Urothelium cell line (cell line): Measurements from ENCODE around the gene TANGO6.
"Not testable (repeated sequence)": the region's sequence is repeated elsewhere in the genome, so short reads cannot be mapped to it uniquely, and the experiment has no call there.

ENCODE experiments used
- DNase-seq: peaks from one replicate; pipeline ENCODE4 v3.0.0; 2011; ENCODE audit warnings: low spot score, mixed read lengths
- FAIRE-seq: peaks from 2 replicates; lab custom pipeline; 2011; peaks lifted over from hg19 to GRCh38; lab: Jason Lieb, UNC

TANGO6 gene

DNA sequence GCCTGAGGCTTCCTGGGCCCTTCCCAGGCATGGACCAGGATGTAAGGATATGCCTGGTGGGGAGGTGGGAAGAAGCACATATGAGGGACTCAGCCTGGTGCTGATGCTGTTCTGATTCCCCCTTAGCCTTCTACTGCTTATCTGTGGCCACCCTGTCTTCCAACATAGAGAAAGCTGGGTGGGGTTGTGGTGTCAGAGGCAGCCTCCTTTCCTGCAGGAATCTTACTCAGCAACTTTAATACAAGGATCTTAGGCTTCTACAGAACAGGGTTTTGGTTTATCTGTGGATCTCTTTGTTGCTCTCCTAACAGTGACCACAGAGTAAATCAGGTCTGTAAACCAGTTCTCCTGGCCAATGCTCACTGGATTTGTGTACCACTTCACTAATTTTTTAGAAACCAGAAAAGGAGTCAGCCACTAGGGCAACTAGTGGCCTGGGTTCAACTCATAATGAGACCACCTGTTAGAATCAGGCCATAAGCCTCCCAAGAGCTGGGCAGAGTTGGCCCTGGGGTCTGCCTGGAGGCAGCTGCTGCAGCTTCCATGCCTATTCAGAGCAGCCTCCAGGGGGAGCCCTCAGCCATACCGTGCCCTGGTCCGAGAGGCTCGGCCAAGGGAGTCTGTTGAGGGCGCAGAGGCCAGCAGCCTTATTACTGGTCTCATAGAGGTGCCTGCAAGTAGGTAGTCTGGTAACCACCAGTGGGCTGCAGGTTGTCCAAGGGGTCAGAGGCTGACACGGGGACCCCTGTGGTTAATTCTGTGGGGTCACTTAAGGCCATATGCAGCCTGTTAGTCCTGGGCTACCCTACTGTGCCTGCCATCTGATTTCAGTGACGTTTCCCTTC, 269.2 kb downstream of the TANGO6 start:
- peak; percentile 80 for DNase-seq

GRCh38 chr16:69113216-69113615, 269.9 kb downstream of the TANGO6 start:
- FAIRE-seq: no peak
- no peak for DNase-seq

More for the DNA sequence above, 269.2 kb downstream of the TANGO6 start:
- FAIRE-seq: no peak

- DNase-seq: no peak
- no peak for FAIRE-seq
Measured at GRCh38 chr16:69114346-69114975, 271.1 kb downstream of the TANGO6 start.

DNA sequence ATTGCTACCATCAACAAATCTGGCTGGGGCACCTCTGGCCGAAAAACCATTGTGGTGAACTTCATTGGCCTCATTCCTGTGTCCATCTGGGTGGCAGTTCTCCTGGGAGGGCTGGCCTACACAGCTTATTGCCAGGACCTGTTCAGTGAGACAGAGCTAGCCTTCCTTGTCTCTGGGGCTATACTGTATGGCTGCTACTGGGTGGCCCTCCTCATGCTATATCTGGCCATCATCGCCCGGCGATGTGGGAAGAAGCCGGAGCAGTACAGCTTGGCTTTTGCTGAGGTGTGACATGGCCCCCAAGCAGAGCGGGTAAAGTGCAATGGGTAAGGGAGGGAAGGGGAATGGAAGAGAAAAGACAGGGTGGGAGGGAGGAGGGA, 271.6 kb downstream of the TANGO6 start:
- DNase-seq: no peak
- no peak for FAIRE-seq

GRCh38 chr16:69115361-69115760, 272.0 kb downstream of the TANGO6 start:
- DNase-seq (no peak), FAIRE-seq (no peak)

GRCh38 chr16:69115837-69116236, 272.5 kb downstream of the TANGO6 start:
- FAIRE-seq: no peak
- no peak for DNase-seq

DNA sequence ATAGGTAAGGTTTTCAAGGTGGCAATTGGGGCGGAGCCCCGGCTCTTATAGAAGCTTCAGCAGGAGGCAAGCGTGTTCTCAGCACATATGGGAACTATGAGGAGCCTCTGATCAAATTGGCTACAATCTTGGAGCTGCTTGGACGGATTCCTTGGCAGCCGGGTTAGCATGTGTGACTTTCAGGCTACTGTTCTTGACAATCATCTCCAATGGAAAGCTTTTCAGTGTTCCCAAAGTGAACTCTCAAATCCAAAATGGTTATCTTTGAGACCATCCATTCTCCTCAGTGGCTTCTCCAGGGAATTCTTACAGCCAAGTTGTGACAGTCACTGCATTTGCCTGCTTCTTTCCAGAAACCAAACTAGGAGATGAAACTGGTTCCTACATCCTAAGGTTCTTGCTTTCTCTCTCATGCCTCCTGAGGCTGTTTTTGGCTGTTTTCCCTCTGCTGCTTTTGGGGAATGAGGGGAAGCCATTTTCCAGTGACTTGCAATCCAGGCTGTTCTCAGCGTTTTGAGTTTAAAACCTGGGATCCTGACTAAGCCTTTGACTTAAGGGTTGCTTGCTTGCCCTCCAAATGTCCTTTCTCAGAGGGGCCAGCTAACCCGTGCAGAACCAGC, 273.0 kb downstream of the TANGO6 start:
- FAIRE-seq (no peak), DNase-seq (no peak)

GRCh38 chr16:69116906-69117305, 273.6 kb downstream of the TANGO6 start:
- no peak for FAIRE-seq

DNA sequence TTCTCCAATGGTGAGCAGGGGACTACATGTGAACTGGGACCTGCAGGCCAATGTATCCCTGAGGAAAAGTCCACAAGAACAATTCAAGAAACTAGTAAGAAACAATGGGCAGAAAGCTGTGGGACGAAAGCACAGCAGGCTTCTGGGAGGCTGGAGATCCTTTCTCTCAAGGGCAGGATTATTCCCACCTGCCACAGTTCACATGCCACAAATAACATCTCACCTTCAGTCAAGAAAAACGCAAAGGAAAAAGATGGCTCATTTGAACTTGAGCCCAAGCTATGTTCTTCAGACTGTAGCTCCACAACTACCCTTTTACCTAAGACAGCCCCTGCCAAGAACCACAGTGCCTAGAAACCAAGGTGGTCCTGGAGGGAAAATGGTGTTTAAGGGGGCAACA, 275.1 kb downstream of the TANGO6 start:
- DNase-seq (no peak), FAIRE-seq (no peak)

More at GRCh38 chr16:69116906-69117305, 273.6 kb downstream of the TANGO6 start:
- DNase-seq: no peak

- DNase-seq (no peak), FAIRE-seq (no peak)
Measured at GRCh38 chr16:69118994-69119393, 275.7 kb downstream of the TANGO6 start.

- no peak for DNase-seq
- no peak for FAIRE-seq
Measured at GRCh38 chr16:69119536-69119935, 276.2 kb downstream of the TANGO6 start.

DNA sequence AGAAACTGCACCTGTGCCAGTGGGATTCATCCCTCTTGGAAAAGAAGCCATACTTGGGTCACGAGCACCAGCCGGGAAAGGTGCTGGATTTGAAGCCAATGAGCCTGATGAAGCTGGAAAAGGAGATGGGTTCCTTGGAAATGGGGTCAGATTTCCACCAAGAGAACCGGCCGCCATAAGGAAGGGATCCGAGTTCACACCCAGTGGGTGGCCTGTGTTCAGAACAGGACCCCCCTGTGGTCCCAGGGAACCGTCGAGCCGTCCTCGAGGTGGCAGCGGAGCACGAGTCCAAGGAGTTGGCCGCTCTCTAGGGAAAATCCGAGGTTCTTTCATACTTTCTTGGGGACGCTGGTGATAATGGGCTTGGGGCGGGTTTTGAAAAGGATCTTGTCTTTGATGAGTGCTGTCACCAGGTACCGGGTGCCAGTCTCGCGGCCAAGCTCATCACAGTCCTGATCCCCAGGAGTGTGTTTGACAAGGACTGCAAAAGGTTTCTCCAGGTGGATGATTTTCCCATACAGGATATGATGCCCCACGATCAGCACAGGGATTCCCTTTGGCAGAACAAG, 276.8 kb downstream of the TANGO6 start:
- FAIRE-seq (no peak), DNase-seq (no peak)

DNA sequence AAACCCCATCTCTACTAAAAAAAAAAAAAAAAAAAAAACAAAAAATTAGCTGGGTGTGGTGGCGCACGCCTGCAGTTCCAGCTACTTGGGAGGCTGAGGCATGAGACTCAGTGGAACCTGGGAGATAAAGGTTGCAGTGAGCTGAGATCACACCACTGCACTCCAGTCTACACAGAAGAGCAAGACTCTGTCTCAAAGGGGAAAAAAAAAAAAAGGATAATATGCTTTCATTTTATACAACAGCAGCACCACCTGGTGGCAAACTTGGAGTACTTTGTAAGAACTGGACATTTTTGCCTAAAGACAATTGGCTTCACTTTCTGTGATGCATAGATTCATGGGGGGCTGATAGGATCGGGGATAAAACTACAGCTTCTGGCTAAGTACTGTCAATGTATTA, 280.6 kb downstream of the TANGO6 start:
- DNase-seq: peak; percentile 40
- FAIRE-seq: no peak

- not testable (repeated sequence) for FAIRE-seq
Measured at GRCh38 chr16:69124406-69124805, 281.1 kb downstream of the TANGO6 start.

DNA sequence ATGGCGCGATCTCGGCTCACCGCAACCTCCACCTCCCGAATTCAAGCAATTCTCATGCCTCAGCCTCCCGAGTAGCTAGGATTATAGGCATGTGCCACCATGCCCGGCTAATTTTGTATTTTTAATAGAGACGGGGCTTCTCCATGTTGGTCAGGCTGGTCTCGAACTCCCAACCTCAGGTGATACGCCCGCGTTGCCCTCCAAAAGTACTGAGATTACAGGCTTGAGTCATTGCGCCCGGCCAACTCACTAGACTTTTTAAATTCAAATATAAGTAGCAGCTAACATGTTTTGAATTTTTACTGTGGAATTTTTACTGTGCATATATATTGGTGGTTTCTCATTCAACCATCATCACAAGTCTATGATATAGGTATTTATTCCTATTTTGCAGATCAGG, 281.6 kb downstream of the TANGO6 start:
- not testable (repeated sequence) for DNase-seq, FAIRE-seq

More at GRCh38 chr16:69124406-69124805, 281.1 kb downstream of the TANGO6 start:
- DNase-seq: not testable (repeated sequence)

DNA sequence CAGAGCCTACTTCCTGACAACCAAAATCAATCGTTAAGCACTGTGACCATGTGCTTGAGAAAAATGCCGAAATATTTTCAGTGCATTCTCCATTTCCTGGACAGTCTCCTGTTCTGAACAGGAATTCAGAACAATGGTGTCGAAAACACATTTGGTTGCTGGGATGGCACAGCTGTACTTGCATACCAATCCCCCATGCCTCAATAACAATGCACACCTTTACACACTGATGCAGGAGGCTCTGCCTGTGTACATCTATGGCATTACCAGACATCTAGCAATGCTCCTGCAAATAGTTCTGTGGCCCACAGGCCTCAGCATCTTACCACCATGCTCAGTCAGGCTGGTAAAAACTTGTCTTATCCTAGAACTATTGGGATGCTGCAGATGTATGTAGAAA, 282.9 kb downstream of the TANGO6 start:
- FAIRE-seq (no peak), DNase-seq (no peak)

DNA sequence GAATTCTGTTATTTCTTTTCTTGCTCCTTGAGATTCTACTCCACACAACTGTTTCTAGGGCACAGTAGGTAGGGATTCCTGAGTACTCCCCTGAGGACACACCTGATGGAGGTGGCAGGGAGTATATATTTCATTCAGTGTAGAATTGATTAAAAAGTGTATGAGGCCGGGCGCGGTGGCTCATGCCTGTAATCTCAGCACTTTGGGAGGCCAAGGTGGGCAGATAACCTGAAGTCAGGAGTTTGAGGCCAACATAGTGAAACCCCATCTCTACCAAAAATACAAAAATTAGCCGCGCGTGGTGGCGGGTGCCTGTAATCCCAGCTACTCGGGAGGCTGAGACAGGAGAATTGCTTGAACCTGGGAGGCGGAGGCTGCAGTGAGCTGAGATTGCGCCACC, 283.5 kb downstream of the TANGO6 start:
- not testable (repeated sequence) for FAIRE-seq, DNase-seq

DNA sequence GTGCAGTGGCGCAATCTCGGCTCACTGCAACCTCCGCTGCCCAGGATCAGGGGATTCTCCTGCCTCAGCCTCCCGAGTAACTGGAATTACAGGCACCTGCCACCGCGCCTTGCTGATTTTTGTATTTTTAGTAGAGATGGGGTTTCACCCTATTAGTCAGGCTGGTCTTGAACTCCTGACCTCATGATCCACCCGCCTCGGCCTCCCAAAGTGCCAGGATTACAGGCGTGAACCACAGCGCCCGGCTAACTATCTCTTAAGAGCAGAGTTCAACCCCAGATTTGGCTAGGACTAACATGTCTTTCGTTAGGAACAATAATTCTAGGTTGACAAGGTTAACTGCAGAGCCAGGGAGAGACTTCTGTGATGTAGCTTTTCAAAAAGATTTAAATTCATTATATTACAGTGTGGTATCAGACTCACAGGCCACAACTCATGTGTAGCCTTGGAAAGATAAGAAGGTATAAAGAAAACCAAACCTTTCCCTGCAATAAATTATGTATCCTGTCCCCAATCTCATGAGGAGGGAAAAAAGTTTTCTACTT, 284.7 kb downstream of the TANGO6 start:
- DNase-seq: no peak
- no peak for FAIRE-seq

DNA sequence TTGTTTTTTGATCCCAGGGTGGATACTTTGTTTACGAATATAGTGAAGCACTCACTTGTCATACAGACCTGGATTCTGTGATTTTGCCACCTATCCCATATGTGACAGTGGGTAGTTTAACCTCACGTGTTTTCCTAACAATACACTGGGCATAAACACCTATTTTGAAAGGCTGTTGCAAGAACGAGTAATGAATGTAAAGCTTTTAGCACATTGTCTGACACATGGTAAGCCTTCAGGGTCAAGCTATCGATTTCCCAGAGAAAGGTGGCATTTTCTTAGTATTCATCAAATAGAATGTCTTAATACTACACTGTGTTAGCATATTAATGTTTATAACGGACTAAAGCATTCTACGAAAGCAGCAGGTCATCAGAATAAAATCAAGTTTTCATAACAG, 287.1 kb downstream of the TANGO6 start:
- DNase-seq (no peak), FAIRE-seq (no peak)

DNA sequence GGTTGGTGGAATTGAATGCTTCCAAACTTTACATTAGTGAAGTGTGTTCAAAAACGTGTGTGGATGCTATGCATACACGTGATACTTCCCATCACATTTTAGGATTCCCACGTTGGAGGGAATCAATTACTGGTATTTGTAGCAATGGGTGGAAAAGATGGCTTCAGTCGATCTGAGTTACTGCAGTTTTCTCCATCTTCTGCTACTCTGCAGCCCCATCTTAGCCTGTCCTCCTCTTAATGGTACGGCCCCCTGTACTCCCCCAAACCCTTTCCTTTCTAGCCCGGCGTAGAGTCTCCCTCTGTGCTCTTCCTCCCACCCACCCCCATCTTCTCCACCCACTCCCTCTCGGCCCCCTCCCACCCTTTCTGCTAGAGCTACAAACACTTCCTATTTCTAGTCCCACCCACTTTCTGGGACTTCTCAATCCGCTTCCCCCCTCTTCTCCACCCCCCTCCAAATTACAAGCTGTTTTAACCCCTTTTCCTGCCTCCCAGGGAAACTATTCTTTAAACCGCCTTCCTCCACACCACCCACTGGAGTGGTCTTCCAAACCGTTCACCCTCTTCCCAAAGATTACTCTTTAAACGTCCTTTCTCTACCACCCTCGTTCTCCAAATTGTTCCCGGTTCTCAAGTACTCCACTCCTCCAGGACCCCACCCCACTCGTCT, 288.0 kb downstream of the TANGO6 start:
- no peak for FAIRE-seq

More for the DNA sequence above, 288.0 kb downstream of the TANGO6 start:
- peak; percentile 50 for DNase-seq
